ENCODE measurements around the gene GRM5.
"Not testable (repeated sequence)": the region's sequence is repeated elsewhere in the genome, so short reads cannot be mapped to it uniquely, and the experiment has no call there.

The GRM5 gene

GRCh38 chr11:88835709-88836108 is 230.1 kb downstream of the GRM5 start:
- not testable (repeated sequence) for DNase-seq (ENCODE audit: low read depth)

GRCh38 chr11:88831303-88831890 is 234.4 kb downstream of the GRM5 start:
- DNase-seq (ENCODE audit: low read depth), result no peak

GRCh38 chr11:88827018-88827676 is 238.6 kb downstream of the GRM5 start:
- no peak for DNase-seq (ENCODE audit: low read depth)

- DNase-seq (ENCODE audit: low read depth), result no peak
Observed at GRCh38 chr11:88819616-88820015, 246.2 kb downstream of the GRM5 start.

- no peak for DNase-seq (ENCODE audit: low read depth)
Observed at GRCh38 chr11:88818978-88819377, 246.8 kb downstream of the GRM5 start.

GRCh38 chr11:88815505-88815904 is 250.3 kb downstream of the GRM5 start:
- no peak for DNase-seq (ENCODE audit: low read depth)

- no peak for DNase-seq (ENCODE audit: low read depth)
Observed at GRCh38 chr11:88814076-88814475, 251.7 kb downstream of the GRM5 start.

- no peak for DNase-seq (ENCODE audit: low read depth)
Observed at GRCh38 chr11:88813233-88813915, 252.4 kb downstream of the GRM5 start.

- no peak for DNase-seq (ENCODE audit: low read depth)
Observed at GRCh38 chr11:88810420-88811097, 255.2 kb downstream of the GRM5 start.

GRCh38 chr11:88809126-88809525 is 256.7 kb downstream of the GRM5 start:
- no peak for DNase-seq (ENCODE audit: low read depth)

- no peak for DNase-seq (ENCODE audit: low read depth)
Observed at GRCh38 chr11:88807349-88807748, 258.4 kb downstream of the GRM5 start.

- no peak for DNase-seq (ENCODE audit: low read depth)
Observed at GRCh38 chr11:88806410-88806809, 259.4 kb downstream of the GRM5 start.

GRCh38 chr11:88801484-88802123 is 264.2 kb downstream of the GRM5 start:
- no peak for DNase-seq (ENCODE audit: low read depth)

- DNase-seq (ENCODE audit: low read depth), result no peak
Observed at GRCh38 chr11:88799771-88800500, 265.8 kb downstream of the GRM5 start.

- DNase-seq (ENCODE audit: low read depth), result no peak
Observed at GRCh38 chr11:88790182-88790581, 275.6 kb downstream of the GRM5 start.

GRCh38 chr11:88779577-88779976 is 286.2 kb downstream of the GRM5 start:
- DNase-seq (ENCODE audit: low read depth), result no peak

- DNase-seq (ENCODE audit: low read depth), result no peak
Observed at GRCh38 chr11:88770475-88771079, 295.2 kb downstream of the GRM5 start.

GRCh38 chr11:88744140-88744539 is 321.6 kb downstream of the GRM5 start:
- no peak for DNase-seq (ENCODE audit: low read depth)

GRCh38 chr11:88739524-88739923 is 326.3 kb downstream of the GRM5 start:
- no peak for DNase-seq (ENCODE audit: low read depth)

- DNase-seq (ENCODE audit: low read depth), result no peak
Observed at GRCh38 chr11:88709567-88709966, 356.2 kb downstream of the GRM5 start.

GRCh38 chr11:88704485-88704884 is 361.3 kb downstream of the GRM5 start:
- DNase-seq (ENCODE audit: low read depth), result no peak

Measured in stimulated activated CD8-positive, alpha-beta memory T cell treated with anti-CD3 and anti-CD28 coated beads, Interleukin-4, amount 100 ng/mL, for 24 hours (primary cell).